HG02610 (cell line): ENCODE measurements around the gene KCNK2.

Experiments
- ATAC-seq: cut with Tn5 transposase; IDR thresholded peaks from one replicate; pipeline ENCODE4 v1.9.1; 2021; ENCODE audit warnings: mild to moderate bottlenecking, moderate library complexity; ENCODE audit not compliant: unreplicated experiment

The KCNK2 gene

DNA sequence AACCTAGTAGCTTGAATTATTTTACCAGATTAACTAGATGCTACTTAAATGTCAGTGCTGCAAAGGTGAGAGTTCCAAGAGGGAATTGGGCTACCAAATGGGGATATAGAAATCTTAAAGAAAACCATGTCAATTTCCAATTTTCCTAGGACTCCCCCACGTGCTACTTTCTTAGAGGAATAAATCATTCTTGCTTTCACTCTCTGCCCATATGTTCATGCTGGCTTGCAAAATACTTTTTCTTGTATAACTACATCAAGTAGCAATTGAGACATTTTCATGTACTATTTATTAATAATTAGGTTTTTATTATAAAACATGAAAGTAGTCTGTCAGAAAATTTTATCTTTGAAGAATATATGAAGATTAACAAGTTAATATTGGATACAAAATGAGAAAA is 11.8 kb downstream of the KCNK2 start:
- no peak for ATAC-seq

DNA sequence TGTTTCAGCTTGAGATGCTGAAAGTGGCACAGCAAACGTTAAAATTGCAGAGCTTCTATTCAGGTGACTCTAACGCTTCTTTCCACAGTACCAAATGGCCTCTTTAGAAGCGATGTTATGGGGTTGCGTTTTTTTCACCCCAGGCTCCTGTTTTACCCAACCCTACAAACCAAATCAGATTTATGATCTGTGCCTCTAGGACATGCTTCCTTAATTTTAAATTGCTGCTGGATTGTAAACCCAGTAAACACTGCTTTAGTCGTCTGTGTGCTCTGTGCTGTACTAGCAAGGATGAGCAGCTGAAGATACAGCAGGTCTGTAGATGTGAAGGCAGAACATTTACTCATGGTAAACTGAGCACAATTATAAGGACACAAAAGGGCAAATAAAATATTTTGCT is 13.0 kb downstream of the KCNK2 start:
- no peak for ATAC-seq

- no peak for ATAC-seq
These were observed 19.0 kb downstream of the KCNK2 start for GRCh38 chr1:215101511-215101910.

DNA sequence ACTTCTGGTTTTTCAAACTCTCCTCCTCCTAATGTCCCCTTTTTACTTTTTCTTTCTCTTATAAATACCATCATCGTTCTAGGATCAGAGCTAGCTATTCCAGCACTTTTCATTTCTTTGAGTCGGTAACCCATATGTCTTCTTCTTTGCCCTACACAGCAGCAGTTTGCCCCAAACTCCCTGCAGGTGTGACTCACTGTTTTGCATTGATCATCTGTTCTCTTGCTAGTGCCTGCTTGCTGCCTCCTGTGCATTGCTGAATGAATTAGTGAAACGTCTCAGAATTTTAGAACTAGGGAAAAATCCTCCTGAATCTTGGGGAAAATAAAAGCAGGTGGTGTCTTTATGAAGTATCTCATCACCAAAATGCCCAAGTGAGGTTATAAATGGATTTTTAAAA is 21.7 kb downstream of the KCNK2 start:
- no peak for ATAC-seq

- ATAC-seq = no peak
These were observed 23.5 kb downstream of the KCNK2 start for GRCh38 chr1:215106067-215106466.

- no peak for ATAC-seq
These were observed 26.6 kb downstream of the KCNK2 start for GRCh38 chr1:215109171-215109570.

- no peak for ATAC-seq
These were observed 29.4 kb downstream of the KCNK2 start for GRCh38 chr1:215111916-215112315.

DNA sequence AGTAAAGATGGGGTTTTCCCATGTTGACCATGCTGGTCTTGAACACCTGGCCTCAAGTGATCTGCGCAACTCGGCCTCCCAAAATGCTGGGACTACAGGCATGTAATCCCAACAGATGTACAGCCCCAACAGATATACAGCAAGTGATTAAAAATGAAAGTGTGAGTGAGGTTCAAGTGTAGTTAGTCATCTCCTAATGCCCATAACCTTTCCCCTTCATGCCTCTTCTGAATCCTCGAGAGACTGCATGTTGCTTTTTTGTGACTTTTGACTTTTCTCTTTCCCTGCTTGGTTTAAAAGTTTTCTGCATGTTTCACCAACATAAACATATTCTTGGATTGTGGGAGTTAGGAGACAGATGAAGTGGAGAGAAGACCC is 31.2 kb downstream of the KCNK2 start:
- ATAC-seq = peak; percentile 69

DNA sequence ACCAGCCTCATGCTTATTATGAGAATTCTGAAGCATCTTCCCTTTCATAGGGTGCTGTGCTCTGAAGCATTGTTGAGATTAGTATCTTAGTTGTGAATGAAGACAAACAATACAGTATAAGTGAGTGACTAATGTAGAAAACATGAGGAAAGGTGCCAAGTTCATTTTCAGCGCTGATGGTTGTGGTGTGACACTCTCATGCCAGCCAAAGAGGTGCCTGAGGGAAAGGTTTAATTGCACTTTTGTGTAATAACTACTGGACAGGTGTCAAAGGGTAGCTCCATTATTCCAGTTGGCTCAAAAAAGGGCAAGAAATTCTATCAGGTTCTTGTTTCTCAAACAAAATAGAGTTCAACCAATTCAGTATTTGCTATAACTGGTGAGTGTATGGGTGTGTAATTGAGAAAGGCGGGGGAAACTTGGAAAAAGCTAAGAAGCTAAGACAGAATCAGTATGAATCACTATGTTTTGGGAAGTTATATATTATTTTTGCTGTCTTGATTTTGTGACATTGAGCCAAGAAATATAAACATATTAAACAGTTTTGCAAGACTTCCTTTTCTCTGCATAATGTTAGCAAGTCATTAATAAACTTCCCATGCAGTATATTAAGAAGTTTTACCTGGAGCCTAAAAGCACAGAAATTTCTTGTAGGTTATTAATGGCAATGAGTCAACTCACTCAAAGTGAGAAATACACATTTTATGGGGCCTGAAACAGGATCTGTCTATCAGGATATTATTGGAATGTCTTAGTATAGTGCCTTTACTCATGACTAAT is 31.8 kb downstream of the KCNK2 start:
- no peak for ATAC-seq

- ATAC-seq = no peak
These were observed 33.2 kb downstream of the KCNK2 start for GRCh38 chr1:215115760-215116159.

DNA sequence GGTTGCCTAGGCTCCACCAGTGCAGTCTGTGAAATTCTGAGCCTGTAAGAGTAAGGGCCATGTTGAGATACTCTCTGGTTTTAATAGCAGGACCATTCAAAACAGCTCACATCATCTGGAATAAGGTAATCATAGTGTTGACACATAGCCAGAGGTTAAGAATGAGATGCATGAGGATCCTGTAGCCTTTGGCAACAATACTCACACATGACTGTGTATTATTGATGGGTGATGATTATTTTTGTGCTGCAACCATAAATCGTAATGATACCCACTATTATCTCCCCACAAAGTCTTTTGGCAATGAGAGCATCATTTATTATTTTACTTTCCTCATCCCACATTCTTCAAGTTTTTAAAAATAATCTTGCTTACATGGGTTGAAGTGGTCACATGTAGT is 35.5 kb downstream of the KCNK2 start:
- no peak for ATAC-seq

DNA sequence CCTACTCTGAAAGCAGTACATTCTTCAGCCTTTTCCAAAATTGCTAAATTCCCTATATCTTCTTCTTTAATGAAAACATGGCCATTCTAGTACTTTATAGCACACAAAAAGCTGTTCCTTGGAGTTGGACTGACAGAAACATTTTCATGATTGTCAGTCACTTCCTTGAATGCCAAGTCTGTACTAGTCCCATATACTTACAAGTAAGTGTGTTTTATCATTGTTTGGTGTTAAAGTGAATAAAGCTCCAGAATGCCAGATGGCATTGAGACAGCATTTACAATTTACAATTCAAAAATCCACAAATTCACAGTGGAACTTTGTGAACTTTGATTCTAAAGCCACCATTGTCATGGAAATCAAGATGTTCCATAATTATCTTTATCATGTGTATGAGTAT is 36.5 kb downstream of the KCNK2 start:
- ATAC-seq = no peak

- no peak for ATAC-seq
These were observed 37.3 kb downstream of the KCNK2 start for GRCh38 chr1:215119719-215120365.

DNA sequence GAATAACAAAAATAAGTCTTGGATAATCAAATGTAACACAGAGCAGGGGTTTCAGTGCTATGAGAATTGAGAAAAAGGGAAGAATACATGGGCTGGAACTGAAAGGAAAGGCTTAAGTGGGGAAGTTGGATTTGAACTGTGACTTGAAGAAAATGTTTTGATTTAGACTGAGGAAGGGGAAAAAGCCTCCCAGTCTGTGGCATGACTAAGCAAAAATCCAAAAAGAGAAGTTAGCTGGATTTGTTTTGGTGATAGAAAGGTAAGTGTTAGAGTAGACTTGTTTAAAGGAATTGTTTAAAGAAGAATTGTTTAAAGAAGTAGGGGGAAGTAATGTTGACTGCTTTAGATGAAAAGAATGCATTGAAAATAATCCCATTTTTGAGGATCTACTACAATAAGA is 46.0 kb downstream of the KCNK2 start:
- no peak for ATAC-seq

DNA sequence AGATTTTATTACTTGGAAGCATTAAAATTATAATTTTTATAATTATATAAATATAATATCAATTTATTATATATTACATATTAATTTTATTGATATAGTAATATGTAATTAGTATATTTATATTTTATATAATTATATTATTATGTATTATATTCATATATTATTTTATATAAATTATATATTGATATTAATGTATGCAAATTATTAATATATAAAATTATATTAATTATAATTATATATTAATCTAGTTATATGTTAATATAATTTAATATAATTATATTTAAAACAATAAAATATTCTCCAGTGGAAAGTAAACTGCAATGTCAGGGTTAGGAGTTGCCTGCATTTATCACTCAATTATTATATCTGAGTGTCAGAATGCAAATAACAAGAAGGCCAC is 48.8 kb downstream of the KCNK2 start:
- ATAC-seq = no peak

DNA sequence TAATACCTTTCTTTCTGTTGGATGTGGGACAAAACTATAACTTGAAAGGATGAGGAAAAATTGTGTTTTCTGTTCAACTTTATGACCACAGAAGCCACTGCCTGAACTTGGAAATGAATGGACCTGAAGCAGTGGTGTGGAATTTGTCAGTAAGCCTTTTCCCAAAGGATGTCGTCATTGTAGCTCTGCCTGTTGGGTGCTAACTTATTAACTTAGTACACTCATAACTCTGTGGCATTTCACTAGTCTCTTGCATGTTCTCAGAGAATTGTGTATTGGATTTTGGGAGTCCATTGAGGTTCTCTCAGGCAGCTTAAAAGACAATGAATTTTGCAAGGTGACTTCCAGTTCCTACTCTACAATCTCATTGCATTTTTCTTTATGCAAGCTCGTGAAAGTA is 49.6 kb downstream of the KCNK2 start:
- ATAC-seq = no peak

- no peak for ATAC-seq
These were observed 51.0 kb downstream of the KCNK2 start for GRCh38 chr1:215133532-215133931.

DNA sequence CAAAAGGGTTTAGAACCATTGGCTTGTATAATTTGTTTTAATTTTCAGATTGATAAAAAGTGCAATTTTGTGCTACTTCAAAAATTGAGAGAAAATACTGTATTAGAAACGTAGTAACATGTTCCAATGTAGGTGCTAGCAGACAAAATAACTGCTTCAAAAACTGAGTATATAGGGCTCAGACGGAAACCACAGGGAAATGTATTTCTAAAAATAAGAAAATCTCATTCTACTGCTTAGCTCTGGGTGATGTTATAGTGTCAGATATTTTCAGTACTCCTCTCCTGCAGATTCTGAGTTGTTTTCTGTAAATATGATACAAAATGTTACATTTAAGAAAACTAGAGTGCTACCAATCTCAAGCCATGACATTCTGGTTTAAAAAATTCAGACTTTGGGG is 55.4 kb downstream of the KCNK2 start:
- no peak for ATAC-seq

- no peak for ATAC-seq
These were observed 57.6 kb downstream of the KCNK2 start for GRCh38 chr1:215140135-215140534.

DNA sequence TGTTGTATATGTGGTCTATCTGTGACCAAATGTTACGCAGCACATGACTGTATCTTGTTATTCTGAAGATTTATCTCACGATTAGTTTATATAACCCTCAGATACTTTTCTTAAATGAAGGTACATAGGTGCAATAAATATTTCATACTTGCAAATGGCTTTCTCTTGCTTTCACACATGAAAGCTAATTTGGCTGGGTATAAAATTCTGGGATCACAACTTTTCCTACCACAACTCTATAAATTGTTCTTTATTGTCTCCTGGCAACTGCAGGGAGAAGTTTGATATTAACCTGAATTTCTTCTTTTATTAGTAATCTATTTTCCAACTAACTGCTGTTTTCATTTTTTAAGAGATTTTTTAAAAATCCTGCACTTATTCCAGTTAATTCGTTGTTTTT is 58.9 kb downstream of the KCNK2 start:
- ATAC-seq = no peak

GRCh38 chr1:215143497-215143896 is 61.0 kb downstream of the KCNK2 start:
- no peak for ATAC-seq

GRCh38 chr1:215146240-215146975 is 63.9 kb downstream of the KCNK2 start:
- ATAC-seq = no peak
